Amniotic stem cell (primary cell): ENCODE data around the gene MBD5.
A peak's percentile ranks its signal among the peaks of the same experiment; 100 is the strongest.

Experiments used
- DNase-seq: peaks from one replicate; lab custom pipeline; 2025; lab: John Stamatoyannopoulos, UW

MBD5 gene

DNA sequence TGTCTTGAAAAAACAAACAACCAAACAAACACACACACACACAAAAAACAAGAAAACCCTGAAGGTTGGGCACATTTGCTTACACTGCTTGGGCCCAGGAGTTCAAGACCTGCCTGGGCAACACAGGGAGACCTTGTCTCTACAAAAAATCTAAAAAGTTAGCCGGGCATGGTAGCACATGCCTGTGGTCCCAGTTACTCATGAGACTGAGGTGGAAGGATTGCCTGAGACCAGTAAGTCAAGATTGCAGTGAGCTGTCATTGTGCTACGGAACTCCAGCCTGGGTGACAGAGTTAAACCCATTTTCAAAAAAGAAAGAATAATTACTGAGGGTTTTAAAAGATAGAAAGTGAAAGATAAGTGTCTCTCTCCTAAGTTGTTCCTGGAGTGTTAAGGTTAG lies 103.4 kb downstream of the MBD5 start:
- DNase-seq: no peak

DNA sequence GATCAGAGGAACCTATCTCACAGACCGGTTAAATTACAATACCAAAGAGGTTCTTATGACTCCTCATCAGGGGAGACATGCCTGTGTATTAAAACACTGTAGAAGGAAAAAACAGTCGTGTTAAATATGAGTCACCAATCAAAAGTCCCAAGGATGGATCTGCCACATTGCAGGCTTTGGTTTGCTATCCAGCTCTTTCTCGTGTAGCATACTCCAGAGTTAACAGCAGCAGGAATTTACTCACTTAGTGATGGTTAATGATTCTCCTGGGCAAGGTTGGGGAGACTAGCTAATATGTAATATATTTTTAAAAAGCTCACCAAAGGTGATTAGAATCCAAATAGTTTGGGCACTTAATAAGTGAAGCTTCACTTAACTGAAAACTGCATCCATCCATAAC lies 109.7 kb downstream of the MBD5 start:
- no peak for DNase-seq

DNA sequence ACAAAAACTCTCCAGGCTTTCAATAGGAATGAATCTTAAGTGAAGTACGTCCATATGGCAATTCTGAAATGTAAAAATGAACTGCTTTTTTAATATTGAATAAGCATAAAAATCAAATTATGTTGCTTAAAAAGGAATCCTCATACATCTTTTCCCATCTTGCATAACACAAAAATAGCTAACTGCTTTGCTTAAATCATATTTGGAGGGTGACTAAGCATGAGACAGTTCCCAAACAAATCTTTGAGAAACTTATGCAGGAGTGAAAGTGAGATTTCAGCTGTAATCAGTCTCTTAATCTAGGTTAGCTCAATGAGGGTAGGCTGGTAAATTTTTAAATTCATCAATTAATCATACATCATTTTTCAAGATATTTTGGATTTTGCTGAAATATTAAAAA lies 111.5 kb downstream of the MBD5 start:
- peak; percentile 18 for DNase-seq

DNA sequence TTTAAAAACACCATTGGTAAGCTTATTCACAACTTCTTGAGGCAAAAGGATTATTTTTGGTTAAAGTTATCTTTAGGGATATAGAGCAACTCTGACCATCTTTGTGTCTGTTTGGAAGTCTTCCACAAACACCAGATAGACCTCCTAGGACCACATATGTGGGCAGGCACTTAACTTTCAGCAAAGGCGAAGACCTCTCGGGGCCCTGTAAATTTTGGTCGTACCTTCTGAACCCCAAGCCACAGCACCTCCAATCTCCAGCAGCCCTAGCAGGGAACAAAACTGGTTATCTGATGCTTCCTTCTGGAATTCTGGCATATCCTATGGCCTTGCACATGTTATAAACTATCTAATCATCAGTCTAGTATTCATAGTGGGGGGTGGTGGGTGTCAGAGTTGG lies 114.8 kb downstream of the MBD5 start:
- no peak for DNase-seq

DNA sequence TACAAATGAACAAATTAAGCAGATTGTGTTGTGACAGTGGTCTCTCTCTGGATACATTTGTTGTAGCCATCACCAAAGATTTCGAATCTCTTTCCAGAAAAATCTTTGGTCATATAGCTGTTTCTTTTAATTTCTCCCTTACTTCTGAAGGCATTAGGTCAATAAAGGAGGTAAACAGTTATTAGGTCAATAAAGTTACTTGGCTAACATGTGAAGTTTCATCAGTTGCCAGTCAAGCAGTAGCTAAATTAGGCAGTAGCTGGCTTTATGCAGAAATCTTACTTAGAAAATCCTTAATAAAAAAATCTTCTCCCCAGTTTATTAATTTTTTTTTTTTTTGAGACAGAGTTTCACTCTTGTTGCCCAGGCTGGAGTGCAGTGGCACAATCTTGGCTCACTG lies 115.5 kb downstream of the MBD5 start:
- no peak for DNase-seq

DNA sequence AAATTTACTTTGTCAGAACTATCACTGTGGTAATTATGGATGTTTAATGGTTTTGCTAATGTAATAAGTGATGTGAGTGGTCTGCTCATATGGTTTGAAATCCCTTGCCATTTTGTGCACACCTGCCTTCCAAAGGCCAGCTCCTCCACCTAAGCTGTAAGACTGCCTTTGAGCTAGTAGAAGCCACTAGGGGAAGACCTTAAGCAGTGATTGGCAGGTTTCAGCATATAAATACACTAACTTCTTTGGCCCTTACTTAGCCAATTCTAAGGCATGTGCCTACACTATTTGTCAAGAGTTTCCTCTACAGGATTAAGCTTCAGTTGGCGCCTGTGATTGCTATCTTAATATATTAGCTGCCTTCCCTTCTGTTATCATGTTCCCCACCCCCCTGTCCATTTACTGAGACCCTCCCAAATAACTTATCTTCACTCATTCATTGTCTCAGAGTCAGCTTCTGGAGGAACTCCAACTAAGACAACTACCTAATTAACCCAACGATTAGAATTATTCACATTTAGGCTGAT lies 141.1 kb downstream of the MBD5 start:
- DNase-seq: no peak

DNA sequence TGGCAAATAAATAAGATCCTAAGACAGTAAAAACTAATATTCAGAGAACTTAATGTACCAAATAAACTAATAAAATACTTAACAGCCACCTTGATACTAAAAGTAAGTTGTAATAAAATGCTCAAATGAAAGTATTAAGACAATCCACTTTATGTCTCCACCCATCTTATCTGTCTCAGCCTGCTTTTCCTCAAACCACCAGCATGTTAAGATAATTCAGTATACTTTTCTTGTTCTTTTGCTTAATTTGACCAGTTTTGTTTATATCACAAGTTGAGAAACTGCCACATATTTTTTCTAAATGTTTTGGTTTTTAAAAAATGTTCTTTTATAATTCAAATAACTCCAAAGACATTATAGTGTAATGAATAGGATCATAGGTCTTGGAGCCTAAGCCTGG lies 142.0 kb downstream of the MBD5 start:
- DNase-seq: no peak

DNA sequence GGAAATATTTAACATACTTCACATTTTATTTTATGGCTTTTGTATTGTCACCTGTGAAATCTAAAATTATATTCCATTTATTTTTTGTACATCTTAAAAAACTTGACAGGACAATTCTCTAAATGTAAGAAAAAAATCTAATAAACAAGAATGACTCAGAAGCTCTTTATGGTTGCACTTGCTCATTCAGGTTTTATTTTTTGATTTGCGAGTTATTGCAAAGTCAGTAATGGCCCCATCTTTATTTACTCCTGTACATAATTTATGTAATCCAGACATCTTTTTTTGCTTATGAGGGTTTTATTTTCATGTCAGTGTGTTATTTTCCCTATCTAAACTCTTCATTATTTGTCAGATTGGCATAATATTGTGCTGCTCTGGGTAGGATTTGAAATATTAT lies 145.1 kb downstream of the MBD5 start:
- no peak for DNase-seq

DNA sequence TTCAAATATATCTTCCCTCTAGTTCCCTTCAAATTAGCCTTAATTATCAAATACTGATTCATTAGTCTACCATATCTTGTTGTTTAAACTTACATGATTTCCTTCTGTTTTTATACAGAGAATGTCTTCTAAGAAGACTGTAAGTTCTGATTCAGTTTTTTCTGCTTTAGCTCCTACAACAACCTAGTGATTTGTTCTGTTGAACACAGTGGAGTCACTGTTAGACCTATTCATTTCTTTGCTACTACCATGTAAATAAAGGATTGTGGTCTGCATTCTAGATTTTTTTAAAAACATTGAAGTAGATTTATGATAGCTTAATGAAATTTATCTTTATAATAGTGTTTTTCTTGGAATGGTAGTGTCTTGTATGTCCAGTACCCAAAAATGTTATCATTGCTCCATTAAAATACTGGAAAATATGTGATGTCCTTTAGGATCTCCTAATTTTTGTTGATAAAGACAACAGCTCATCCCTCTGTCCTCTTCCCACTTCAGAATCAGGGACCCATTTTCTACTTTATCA lies 146.4 kb downstream of the MBD5 start:
- no peak for DNase-seq

DNA sequence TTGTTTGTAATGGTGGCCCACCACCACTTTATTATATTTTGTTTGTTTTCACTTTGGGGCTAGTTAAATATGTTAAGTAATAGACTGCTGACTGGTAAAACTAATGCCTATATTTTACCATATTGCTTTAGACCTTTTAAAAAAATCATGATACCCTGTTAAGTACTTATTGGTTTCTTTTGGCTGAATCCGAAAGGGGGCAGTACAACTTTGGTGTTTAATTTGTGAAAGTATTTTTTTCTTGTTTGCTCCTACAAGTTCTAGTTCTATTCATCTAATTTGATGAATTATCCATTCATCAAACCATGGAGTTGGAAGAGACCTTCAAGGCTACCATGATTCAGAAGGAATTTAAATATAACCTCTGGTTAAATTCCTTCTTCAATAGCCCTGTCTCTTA lies 147.0 kb downstream of the MBD5 start:
- no peak for DNase-seq

DNA sequence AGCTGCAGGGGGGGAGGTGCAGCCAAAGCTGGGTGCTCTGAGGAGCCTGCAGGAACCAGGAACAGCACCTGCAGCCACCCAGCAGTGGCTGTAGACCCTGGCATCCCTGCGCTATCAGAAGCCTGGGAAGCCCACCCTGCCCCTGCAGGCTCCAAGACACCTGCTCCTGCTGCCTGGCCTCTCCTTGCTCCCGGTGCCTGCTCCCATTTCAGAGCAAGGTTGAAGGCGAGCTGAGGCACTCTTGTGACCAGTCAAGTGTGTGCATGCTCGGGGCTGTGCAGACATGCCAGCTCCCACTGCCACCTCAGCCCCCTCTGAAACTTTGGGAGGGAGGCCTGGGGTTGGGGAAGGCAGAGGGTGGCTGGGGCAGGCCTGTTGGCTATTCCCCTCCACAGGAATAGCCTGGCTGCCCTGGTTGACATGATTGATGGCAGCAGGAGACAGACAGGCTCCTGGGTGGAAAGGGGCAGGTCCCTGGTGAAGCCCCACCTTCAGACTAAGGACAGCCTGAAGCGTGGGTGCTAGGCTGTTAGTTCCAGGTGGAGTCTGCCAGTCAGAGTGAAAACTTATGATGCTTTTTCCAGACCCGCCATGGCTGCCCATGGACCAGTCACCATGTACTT lies 151.4 kb downstream of the MBD5 start:
- DNase-seq: no peak

DNA sequence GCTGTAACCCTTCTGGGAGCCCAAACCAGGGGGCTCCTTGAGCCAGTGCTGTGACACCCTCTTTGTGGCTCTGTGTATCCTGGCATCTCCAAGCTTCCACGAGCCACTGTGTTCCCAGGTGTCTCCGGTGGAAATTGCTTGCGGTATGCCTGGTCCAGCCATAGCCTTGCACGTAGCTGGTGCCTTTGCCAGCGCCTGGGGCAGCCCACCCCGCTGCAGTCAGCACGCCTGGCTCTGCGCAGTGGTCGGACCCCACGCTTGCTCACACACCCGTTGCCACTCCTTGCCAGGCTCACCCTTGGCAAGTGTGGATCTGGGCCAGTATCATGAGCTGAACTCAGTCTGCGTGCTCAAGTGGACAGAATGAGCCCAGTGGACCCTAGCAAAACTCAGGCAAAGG lies 152.3 kb downstream of the MBD5 start:
- no peak for DNase-seq

DNA sequence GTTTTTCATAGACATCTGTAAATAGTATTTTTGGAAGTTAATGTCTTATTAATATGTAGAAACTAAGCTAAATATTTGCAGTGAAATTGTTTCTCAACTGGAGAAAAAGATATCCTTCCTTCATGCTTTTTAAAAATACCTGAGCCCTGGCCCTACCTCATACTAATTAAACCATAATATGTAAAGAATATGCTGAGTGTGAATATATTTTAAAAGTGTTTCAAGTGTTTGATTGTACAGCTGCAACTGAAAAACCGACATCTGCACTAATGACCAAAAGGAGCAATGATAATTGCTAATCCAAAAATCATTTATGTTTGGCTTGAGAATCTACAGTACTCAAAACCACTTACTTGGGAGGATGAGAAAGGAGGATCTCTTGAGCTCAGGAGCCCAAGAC lies 156.7 kb downstream of the MBD5 start:
- DNase-seq: no peak

DNA sequence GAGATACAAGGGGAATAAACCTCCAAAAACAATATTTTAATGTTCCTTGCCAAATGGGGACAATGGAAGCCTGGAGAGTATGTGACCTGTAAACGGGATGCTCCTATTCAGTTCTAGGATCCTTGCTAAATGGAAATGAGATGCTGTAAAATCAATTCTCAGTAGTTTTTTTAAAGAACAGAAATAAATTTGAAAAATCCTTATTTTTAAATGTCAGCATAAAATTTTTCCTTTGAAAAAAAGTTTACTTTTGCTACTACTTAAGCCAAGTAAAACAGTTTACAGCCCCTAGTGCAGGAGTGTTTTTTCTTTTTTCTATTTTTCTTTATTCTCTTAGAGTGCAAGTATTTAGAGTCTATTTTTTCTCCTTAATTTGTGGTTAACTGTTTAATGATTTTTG lies 158.8 kb downstream of the MBD5 start:
- DNase-seq: no peak

DNA sequence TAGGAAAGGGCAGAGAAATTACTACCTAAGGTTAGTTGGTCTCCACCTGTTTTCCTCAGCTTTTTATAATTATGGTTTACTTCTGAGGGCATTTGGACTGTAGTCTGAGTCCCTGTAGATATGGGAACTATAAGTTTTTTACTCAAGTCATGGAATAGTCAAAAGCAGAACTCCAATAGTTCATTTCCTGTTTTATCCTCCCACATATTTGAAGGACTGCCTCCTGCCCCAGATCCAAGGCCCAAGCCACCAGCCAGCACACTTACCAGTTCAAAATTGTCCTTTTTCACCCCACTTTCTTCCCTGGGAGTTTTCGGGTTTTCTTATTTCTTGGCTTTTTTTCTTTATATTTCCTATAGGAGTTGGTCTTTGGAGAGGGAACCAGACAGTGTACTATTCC lies 164.1 kb downstream of the MBD5 start:
- no peak for DNase-seq

DNA sequence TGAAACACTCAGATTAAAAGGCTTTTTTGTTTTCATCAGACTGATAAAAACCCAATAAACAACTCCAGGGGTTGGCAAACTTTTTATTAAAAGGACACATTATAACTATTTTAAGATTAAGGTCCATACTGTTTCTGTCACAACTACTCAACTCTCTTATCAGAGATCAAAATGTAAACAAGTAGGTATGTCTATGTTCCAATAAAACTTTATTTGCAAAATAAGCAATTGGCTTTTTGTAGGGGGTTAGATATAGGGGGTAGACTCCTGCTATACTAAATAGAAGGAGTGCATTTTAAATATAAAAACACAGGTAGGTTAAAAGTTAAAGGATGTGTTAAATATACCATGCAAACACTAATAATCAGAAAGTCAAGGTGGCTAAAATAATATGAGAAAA lies 174.0 kb downstream of the MBD5 start:
- DNase-seq: no peak

DNA sequence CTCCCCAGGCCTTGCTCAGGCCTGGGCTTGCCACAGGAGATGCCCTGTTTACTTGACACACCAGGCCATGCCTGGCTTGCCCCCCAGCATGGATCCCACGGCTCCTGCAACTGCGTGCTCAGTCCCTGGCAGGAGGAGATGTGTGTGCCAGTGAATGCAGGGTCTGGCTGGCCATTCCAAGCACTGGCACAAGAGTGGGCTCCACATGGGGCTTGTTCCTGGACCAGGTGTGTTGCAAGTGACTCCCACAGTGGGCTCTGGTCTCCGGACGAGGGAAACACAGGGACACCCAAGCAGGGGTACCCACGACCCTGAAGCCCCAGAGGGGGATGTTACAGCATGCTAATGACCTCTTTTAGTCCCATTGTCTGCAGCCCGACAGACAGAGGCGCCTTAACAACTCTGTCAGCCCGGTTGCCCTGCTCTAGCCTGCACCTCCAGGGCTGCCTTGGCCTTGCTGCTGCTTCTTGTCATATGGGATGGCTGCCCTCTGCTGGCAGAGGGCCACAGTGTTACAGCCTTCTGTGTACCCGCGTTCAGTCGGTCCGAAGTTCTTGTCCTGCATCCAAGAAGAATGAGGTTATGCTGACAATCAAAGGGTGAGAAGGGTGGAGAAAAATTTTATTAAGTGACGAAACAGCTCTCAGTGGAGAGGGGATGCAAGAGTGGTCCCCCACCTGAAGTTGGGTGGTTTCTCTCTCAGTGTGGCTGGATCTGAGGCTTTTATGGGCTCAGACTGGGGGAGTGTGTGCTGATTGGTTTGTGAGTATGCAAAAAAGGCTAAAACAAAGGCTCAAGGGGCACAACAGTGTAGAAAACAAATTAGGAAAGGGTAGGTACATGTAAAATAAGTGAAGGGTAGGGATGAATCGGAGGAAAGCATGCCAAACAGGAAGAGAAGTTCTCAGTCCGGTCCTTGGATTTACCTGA lies 180.4 kb downstream of the MBD5 start:
- no peak for DNase-seq

DNA sequence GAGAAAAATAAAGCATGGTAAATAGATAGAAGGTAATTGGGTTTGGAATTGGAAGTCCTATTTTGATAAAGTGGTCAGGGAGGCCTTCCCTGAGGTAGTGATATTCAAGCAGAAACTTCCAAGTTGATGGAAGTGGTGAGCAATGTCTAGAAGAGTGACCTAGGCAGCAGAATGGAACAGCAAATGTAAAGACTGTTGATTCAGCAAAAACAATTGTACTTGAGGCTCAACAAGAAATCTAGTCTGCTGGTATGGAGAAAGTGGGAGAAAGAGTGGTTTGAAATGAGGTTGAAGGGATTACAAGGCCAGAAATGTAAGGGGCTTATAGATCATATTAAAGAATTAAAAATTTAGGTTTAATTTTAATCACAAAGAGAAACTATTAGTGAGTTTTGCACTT lies 181.3 kb downstream of the MBD5 start:
- no peak for DNase-seq

DNA sequence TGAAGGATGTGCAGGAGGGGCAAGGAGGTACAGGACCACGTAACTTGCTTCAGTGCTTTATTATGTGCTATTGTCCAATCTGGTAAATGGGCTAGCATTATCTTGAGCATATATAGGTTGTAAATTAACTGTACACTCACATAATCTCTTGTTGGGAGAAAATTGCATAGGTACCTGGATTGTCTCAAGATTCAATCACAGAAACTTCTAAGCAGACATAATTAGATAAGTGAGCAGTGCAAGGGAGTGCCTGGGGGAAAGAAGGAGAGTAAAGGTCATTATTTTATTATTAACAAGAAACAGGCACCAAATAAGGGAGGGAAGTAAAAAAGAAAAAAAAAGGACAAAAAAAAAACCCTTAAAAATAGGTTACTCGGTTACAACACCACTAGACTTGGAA lies 186.2 kb downstream of the MBD5 start:
- no peak for DNase-seq

DNA sequence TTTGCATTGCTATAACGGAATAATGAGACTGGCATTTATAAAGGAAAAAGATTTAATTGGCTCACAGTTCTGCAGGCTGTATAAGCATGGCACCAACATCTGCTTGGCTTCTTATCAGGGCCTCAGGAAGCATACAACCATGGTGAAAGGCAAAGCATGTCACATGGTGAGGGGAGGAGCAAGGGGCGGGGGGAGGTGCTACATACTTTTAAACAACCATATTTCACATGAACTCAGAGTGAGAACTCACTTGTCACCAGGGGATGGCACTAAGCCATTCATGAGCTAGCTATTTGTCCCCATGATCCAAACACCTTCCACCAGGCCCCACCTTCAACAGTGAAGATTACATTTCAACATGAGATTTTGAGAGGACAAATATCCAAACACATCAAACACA lies 188.7 kb downstream of the MBD5 start:
- no peak for DNase-seq

DNA sequence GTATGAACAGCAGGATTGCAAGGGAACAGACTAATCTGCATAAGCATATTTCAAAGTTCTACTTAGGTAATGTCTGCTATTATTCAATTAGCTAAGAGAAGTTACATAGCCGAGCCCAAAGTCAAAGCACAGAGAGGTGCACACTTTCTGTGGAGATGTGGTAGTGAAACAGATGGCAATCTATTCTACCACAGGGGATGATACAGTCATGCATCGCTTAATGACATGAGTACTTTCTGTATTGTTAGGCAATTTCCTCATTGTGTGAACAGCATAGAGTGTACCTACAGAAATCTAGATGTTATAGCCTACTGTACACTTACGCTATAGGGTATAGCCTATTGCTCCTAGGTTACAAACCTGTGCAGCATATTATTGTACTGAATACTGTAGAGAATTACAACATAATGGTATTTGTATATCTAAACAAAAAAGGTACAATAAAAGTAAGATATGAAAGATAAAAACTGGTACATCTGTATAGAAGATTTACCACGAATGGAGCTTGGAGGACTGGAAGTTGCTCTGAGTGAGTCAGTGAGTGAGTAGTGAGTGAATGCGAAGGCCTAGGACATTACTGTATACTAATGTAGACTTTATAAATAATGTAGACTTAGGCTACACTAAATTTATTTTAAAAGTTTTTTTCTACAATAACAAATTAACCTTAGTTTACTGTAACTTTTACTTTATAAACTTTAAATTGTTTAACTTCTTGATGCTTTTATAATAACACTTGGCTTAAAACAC lies 197.6 kb downstream of the MBD5 start:
- no peak for DNase-seq

DNA sequence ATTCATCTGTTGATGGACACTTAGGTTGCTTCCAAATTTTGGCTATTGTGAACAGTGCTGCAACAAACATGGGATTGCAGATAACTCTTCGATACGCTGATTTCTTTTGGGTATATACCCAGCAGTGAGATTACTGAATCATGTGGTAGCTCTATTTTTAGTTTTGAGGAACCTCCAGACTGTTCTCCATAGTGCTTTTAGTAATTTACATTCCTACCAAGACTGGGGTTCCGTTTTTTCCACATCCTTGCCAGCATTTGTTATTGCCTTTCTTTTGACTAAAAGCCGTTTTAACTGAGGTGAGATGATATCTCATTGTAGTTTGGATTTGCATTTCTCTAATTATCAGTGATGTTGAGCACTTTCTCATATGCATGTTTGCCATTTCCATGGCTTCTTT lies 200.3 kb downstream of the MBD5 start:
- DNase-seq: no peak

DNA sequence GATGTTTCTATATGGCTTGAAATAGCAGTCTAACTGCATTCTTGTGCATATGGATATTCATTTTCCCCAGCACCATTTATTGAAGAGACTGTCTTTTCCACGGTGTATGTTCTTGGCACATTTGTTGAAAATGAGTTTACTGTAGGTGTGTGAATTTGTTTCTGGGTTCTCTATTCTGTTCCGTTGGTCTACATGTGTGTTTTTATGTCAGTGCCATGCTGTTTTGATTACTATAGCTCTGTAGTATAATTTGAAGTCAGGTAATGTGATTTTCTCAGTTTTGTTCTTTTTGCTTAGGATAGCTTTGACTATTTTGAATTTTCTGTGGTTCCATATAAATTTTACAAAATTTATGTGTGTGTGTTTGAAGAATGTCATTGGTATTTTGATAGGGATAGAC lies 201.0 kb downstream of the MBD5 start:
- DNase-seq: no peak
